Panc1 (cell line): ENCODE data around the gene ZNF501.

Experiments used
- CTCF ChIP-seq: fragments of 450-650 bp; IDR thresholded peaks from 2 replicates; pipeline ENCODE4 v1.5.1; 2017; ENCODE audit warnings: mild to moderate bottlenecking
- SIN3A ChIP-seq: IDR thresholded peaks from 2 replicates; pipeline ENCODE4 v1.6.1; 2012; ENCODE audit warnings: low read depth, mild to moderate bottlenecking, low read length, moderate library complexity, borderline replicate concordance; ENCODE audit not compliant: insufficient read depth

- TF ChIP-seq SIN3A (no peak), CTCF (no peak)
These were observed 53.5 kb downstream of the ZNF501 start for GRCh38 chr3:44782891-44783290.
